ENCODE results near the gene KLHDC7A.

The KLHDC7A gene

GRCh38 chr1:18527921-18528320 lies 47.2 kb downstream of the KLHDC7A start:
- no peak overlapping the region for H3K27ac ChIP-seq
- TF ChIP-seq ZFX (IDR thresholded peaks at IDR 0.05): no peak
- TF ChIP-seq CTCF (conservative IDR thresholded peaks at IDR 0.05): no peak

- H3K27ac ChIP-seq: no peak overlapping the region
- TF ChIP-seq CTCF (conservative IDR thresholded peaks at IDR 0.05): no peak
- no peak for TF ChIP-seq ZFX (IDR thresholded peaks at IDR 0.05)
Observed at GRCh38 chr1:18528616-18529015, 47.9 kb downstream of the KLHDC7A start.

- TF ChIP-seq CTCF (conservative IDR thresholded peaks at IDR 0.05) (no peak), ZFX (IDR thresholded peaks at IDR 0.05) (no peak)
- H3K27ac ChIP-seq: no peak overlapping the region
Observed at GRCh38 chr1:18529714-18530113, 49.0 kb downstream of the KLHDC7A start.

GRCh38 chr1:18530587-18531502 lies 50.1 kb downstream of the KLHDC7A start:
- TF ChIP-seq ZFX (IDR thresholded peaks at IDR 0.05): no peak
- peak; percentile 65 for TF ChIP-seq CTCF (conservative IDR thresholded peaks at IDR 0.05)
- H3K27ac ChIP-seq: no peak overlapping the region

- H3K27ac ChIP-seq: no peak overlapping the region
- TF ChIP-seq CTCF (conservative IDR thresholded peaks at IDR 0.05) (no peak), ZFX (IDR thresholded peaks at IDR 0.05) (no peak)
Observed at GRCh38 chr1:18531503-18531845, 50.7 kb downstream of the KLHDC7A start.

GRCh38 chr1:18532390-18533170 lies 51.9 kb downstream of the KLHDC7A start:
- no peak overlapping the region for H3K27ac ChIP-seq
- TF ChIP-seq ZFX (IDR thresholded peaks at IDR 0.05) (no peak), CTCF (conservative IDR thresholded peaks at IDR 0.05) (no peak)

GRCh38 chr1:18533259-18533658 lies 52.5 kb downstream of the KLHDC7A start:
- H3K27ac ChIP-seq: no peak overlapping the region
- TF ChIP-seq CTCF (conservative IDR thresholded peaks at IDR 0.05): no peak
- TF ChIP-seq ZFX (IDR thresholded peaks at IDR 0.05): no peak
